Measurements from ENCODE around the gene GMCL1. TPM values are rescaled to one million over a fixed set of nuclear protein-coding genes. Genes with fewer than 3 reads are reported as not detected.

GMCL1 gene
- total and polyA plus RNA-seq, 9 of the 15 experiments (the other 6 are each of a cell fraction or from before 2014, with no cell fraction given): 7.0 to 27.3 (median 15.4) TPM

DNA sequence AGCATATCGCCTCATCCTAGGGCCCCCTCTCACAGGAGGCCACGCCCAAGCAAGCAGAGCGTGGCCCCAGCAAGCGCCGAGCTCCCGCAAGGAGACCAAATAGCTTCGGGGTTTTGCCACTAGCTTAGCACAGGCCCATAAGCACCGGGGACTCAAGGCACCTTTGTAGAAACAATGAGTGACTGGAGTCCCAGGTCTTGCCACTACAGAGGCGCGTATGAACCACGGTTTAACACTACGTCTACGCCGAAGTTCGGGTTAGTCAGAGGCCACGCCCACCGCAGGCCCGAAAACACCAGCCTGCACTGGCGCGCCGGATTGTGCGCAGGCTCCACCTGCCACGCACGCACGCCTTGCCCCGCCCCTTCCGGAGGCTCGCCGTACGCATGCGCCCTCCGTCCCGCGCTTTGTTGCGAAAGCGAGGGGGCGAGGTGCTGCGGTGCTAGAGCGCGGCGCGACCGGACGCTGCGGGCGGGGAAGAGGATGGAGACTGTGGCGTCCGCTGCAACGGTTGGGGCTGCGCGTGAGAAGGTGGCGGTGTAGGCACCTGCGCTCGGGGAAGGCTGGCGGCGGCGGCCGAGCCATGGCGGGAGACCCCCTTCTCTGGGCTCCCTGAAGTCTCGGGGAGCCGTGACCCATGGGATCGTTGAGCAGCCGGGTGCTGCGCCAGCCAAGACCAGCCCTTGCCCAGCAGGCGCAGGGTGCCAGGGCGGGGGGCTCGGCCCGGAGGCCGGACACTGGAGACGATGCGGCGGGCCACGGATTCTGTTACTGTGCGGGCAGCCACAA lies at the start of gene GMCL1 (continued):
- TF ChIP-seq, protein P1, sequence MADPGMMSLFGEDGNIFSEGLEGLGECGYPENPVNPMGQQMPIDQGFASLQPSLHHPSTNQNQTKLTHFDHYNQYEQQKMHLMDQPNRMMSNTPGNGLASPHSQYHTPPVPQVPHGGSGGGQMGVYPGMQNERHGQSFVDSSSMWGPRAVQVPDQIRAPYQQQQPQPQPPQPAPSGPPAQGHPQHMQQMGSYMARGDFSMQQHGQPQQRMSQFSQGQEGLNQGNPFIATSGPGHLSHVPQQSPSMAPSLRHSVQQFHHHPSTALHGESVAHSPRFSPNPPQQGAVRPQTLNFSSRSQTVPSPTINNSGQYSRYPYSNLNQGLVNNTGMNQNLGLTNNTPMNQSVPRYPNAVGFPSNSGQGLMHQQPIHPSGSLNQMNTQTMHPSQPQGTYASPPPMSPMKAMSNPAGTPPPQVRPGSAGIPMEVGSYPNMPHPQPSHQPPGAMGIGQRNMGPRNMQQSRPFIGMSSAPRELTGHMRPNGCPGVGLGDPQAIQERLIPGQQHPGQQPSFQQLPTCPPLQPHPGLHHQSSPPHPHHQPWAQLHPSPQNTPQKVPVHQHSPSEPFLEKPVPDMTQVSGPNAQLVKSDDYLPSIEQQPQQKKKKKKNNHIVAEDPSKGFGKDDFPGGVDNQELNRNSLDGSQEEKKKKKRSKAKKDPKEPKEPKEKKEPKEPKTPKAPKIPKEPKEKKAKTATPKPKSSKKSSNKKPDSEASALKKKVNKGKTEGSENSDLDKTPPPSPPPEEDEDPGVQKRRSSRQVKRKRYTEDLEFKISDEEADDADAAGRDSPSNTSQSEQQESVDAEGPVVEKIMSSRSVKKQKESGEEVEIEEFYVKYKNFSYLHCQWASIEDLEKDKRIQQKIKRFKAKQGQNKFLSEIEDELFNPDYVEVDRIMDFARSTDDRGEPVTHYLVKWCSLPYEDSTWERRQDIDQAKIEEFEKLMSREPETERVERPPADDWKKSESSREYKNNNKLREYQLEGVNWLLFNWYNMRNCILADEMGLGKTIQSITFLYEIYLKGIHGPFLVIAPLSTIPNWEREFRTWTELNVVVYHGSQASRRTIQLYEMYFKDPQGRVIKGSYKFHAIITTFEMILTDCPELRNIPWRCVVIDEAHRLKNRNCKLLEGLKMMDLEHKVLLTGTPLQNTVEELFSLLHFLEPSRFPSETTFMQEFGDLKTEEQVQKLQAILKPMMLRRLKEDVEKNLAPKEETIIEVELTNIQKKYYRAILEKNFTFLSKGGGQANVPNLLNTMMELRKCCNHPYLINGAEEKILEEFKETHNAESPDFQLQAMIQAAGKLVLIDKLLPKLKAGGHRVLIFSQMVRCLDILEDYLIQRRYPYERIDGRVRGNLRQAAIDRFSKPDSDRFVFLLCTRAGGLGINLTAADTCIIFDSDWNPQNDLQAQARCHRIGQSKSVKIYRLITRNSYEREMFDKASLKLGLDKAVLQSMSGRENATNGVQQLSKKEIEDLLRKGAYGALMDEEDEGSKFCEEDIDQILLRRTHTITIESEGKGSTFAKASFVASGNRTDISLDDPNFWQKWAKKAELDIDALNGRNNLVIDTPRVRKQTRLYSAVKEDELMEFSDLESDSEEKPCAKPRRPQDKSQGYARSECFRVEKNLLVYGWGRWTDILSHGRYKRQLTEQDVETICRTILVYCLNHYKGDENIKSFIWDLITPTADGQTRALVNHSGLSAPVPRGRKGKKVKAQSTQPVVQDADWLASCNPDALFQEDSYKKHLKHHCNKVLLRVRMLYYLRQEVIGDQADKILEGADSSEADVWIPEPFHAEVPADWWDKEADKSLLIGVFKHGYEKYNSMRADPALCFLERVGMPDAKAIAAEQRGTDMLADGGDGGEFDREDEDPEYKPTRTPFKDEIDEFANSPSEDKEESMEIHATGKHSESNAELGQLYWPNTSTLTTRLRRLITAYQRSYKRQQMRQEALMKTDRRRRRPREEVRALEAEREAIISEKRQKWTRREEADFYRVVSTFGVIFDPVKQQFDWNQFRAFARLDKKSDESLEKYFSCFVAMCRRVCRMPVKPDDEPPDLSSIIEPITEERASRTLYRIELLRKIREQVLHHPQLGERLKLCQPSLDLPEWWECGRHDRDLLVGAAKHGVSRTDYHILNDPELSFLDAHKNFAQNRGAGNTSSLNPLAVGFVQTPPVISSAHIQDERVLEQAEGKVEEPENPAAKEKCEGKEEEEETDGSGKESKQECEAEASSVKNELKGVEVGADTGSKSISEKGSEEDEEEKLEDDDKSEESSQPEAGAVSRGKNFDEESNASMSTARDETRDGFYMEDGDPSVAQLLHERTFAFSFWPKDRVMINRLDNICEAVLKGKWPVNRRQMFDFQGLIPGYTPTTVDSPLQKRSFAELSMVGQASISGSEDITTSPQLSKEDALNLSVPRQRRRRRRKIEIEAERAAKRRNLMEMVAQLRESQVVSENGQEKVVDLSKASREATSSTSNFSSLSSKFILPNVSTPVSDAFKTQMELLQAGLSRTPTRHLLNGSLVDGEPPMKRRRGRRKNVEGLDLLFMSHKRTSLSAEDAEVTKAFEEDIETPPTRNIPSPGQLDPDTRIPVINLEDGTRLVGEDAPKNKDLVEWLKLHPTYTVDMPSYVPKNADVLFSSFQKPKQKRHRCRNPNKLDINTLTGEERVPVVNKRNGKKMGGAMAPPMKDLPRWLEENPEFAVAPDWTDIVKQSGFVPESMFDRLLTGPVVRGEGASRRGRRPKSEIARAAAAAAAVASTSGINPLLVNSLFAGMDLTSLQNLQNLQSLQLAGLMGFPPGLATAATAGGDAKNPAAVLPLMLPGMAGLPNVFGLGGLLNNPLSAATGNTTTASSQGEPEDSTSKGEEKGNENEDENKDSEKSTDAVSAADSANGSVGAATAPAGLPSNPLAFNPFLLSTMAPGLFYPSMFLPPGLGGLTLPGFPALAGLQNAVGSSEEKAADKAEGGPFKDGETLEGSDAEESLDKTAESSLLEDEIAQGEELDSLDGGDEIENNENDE (IDR thresholded peaks at IDR 0.05; ENCODE audit: low read depth, low read length): no peak
- peak in 2 of 3 experiments; percentile 38 to 66 for TF ChIP-seq YY1 (IDR thresholded peaks at IDR 0.05; ENCODE audit: borderline replicate concordance in 1 of 3, control insufficient read depth in 1 of 3, extremely low read depth in 1 of 3, insufficient read depth in 3 of 3, insufficient read length in 1 of 3, insufficient replicate concordance in 2 of 3, low read depth in 1 of 3, low read length in 2 of 3)
- peak; percentile 49 for TF ChIP-seq SMAD1 (IDR thresholded peaks at IDR 0.05; ENCODE audit: low read depth, low read length, partially characterized antibody)
- no peak for TF ChIP-seq CBX8 (IDR thresholded peaks at IDR 0.05; ENCODE audit: borderline replicate concordance, extremely low read depth, low read depth, low read length, poor library complexity, severe bottlenecking)
- TF ChIP-seq, protein P2, sequence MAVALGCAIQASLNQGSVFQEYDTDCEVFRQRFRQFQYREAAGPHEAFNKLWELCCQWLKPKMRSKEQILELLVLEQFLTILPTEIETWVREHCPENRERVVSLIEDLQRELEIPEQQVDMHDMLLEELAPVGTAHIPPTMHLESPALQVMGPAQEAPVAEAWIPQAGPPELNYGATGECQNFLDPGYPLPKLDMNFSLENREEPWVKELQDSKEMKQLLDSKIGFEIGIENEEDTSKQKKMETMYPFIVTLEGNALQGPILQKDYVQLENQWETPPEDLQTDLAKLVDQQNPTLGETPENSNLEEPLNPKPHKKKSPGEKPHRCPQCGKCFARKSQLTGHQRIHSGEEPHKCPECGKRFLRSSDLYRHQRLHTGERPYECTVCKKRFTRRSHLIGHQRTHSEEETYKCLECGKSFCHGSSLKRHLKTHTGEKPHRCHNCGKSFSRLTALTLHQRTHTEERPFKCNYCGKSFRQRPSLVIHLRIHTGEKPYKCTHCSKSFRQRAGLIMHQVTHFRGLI (CRISPR knock-in tag; IDR thresholded peaks at IDR 0.05): no peak
- TF ChIP-seq GTF2E2 (tag; IDR thresholded peaks at IDR 0.05): no peak
- no peak for TF ChIP-seq SNIP1 (IDR thresholded peaks at IDR 0.05; ENCODE audit: low read depth)
- no peak for TF ChIP-seq EHMT2 (IDR thresholded peaks at IDR 0.05)
- TF ChIP-seq, protein P3, sequence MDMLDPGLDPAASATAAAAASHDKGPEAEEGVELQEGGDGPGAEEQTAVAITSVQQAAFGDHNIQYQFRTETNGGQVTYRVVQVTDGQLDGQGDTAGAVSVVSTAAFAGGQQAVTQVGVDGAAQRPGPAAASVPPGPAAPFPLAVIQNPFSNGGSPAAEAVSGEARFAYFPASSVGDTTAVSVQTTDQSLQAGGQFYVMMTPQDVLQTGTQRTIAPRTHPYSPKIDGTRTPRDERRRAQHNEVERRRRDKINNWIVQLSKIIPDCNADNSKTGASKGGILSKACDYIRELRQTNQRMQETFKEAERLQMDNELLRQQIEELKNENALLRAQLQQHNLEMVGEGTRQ (CRISPR knock-in tag; IDR thresholded peaks at IDR 0.05): no peak
